A549 treated with Hydrocortisone at 1 μM for 4 hours (cell line): ENCODE results near the gene MMP14. TPM values are rescaled to one million over a fixed set of nuclear protein-coding genes. Genes with fewer than 3 reads are reported as not detected.

ENCODE experiments used
- total RNA-seq: library from RNA; stranded (reverse); fragments of 200-300 nt; extraction: Qiagen RNA extraction; gene quantifications from 5 replicates; pipeline ENCODE4 v1.2.3, GENCODE V29; 2022

The MMP14 gene
- 0.41 to 0.78 TPM (median 0.66 TPM) in 5 replicates for total RNA-seq

GRCh38 chr14:22836301-22837113 is at the start of gene MMP14:
Gene MMP14, plus strand, starts transcription at chr14:22836585. Its CDS starts 233 bp downstream, at chr14:22836818.

GRCh38 chr14:22814941-22815713 is 21.3 kb upstream of the MMP14 start, which contains the start of gene SLC7A7:
Gene SLC7A7, minus strand, starts transcription at chr14:22815435. Its CDS starts 2,037 bp downstream, at chr14:22813398.

GRCh38 chr14:22829661-22830442 is 6.5 kb upstream of the MMP14 start, which contains the start of gene MRPL52:
Gene MRPL52, plus strand, starts transcription at chr14:22829887. Its CDS starts 26 bp downstream, at chr14:22829913.

DNA sequence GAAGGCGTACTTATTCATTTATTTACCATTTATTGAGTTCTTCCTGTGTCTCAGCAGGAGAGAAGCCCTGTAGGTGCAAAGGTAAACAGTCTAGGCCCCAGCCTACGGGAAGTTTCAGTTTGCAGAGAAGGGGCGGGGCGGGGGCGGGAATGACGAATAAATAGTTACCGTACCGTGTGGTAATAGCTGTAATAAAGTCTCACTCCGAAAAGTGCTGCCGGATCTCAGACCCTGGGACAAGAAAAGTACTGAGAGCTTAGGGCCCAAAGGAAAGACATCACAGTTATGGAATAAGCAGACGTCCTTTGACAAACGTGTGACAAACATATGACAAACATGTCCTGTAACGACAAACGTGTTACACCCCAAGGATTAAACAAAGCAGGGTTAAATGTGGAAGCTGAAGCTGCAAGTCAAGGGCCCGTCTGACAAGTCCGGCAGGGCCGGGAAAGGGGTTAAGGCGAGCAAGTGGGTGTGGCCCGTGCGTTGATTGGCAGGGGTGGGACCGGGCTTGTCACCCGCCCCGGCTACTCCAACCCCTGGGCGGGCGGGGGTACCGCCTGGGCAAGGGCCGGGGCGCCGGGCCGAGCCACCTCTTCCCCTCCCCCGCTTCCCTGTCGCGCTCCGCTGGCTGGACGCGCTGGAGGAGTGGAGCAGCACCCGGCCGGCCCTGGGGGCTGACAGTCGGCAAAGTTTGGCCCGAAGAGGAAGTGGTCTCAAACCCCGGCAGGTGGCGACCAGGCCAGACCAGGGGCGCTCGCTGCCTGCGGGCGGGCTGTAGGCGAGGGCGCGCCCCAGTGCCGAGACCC is 35.0 kb downstream of the MMP14 start, which contains the start of gene LRP10:
TSS of gene LRP10 (plus strand) at position 517 of the 809 bp plus-strand sequence. CDS start 564 bp downstream, outside the sequence.

DNA sequence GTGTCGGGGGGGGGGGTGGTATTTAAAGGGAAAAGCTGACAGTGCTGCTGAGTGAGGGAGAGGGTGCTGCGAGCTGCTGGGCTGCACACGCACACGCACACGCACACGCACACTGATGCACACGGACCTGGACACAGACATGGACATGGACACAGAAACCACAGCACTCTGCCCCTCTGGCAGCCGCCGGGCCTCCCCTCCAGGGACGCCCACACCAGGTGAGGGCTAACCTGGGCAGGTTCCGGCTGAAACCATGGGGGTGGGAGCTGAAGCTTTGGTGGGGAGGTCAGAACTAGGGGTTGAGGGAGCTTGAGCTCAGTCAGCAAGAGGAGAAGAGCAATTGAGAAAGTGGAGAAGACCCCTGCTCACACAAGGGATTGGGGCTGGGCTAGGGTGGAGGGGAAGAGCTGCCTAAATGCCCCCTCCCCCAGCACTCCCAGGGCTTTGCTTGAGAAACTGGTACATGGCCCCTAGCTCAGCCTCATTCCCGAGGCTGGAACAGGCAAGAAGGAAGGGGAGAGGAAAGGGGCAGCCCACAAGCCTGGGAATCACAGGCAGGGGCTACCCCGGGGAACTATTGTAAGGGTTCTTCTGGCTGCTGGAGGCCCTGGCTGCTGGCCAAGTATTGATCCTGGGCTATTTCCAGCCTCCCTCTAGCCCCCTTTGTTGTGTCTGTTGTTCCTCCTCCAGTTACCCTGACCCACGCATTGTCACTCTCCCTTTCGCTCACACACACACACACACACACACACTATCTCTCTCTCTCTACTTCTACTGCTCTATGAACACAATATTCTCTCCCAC is 47.0 kb downstream of the MMP14 start, which contains the start of gene REM2:
TSS of gene REM2 (plus strand) at position 50 of the 804 bp plus-strand sequence. CDS start at position 116, 66 bp downstream.

Other genes with a start within 250 kb of the MMP14 start
- gene DAD1, start 247.4 kb upstream of the MMP14 start, total RNA-seq = 333 to 376 TPM (median 371 TPM) in 5 replicates
- 45.4 to 51.4 TPM (median 47.1 TPM) in 5 replicates for gene ABHD4, start 238.3 kb upstream of the MMP14 start, total RNA-seq
- not detected in 5 replicates for gene OR6J1, start 192.2 kb upstream of the MMP14 start, total RNA-seq
- 146 to 166 TPM (median 159 TPM) in 5 replicates for gene OXA1L, start 69.9 kb upstream of the MMP14 start, total RNA-seq
- 20.6 to 31.9 TPM (median 22.2 TPM) in 5 replicates for gene SLC7A7, start 21.1 kb upstream of the MMP14 start, total RNA-seq
- 98.8 to 218 TPM (median 198 TPM) in 5 replicates for gene MRPL52, start 6.7 kb upstream of the MMP14 start, total RNA-seq
- gene LRP10, start 35.2 kb downstream of the MMP14 start, total RNA-seq = 70.9 to 81.1 TPM (median 78.0 TPM) in 5 replicates
- gene REM2, start 46.6 kb downstream of the MMP14 start, total RNA-seq = 0.30 to 0.46 TPM (median 0.36 TPM) in 5 replicates
- 55.9 to 63.4 TPM (median 58.8 TPM) in 5 replicates for gene RBM23, start 82.6 kb downstream of the MMP14 start, total RNA-seq
- 91.3 to 119 TPM (median 103 TPM) in 5 replicates for gene PRMT5, start 92.8 kb downstream of the MMP14 start, total RNA-seq
- 35.5 to 36.9 TPM (median 35.9 TPM) in 5 replicates for gene HAUS4, start 120.5 kb downstream of the MMP14 start, total RNA-seq
- 31.9 to 40.6 TPM (median 34.4 TPM) in 5 replicates for gene AJUBA, start 146.0 kb downstream of the MMP14 start, total RNA-seq
- gene C14orf93, start 173.6 kb downstream of the MMP14 start, total RNA-seq = 2.4 to 3.7 TPM (median 3.0 TPM) in 5 replicates
- 290 to 318 TPM (median 311 TPM) in 5 replicates for gene PSMB5, start 198.3 kb downstream of the MMP14 start, total RNA-seq
- gene PSMB11, start 205.6 kb downstream of the MMP14 start, total RNA-seq = not detected in 5 replicates
- 3.2 to 4.5 TPM (median 4.3 TPM) in 5 replicates for gene CDH24, start 220.9 kb downstream of the MMP14 start, total RNA-seq